Measurements from ENCODE around the gene TPCN1.

The TPCN1 gene

GRCh38 chr12:113289361-113289760, 68.1 kb downstream of the TPCN1 start:
- no peak for DNase-seq

- DNase-seq, result no peak
Measured at GRCh38 chr12:113290506-113290905, 69.2 kb downstream of the TPCN1 start.

GRCh38 chr12:113291586-113291985, 70.3 kb downstream of the TPCN1 start:
- DNase-seq, result no peak

- DNase-seq, result no peak
Measured at GRCh38 chr12:113292091-113292490, 70.8 kb downstream of the TPCN1 start.

GRCh38 chr12:113292547-113292946, 71.3 kb downstream of the TPCN1 start:
- no peak for DNase-seq

- DNase-seq, result no peak
Measured at GRCh38 chr12:113293100-113293499, 71.8 kb downstream of the TPCN1 start.

- no peak for DNase-seq
Measured at GRCh38 chr12:113295886-113296556, 74.8 kb downstream of the TPCN1 start.

GRCh38 chr12:113296557-113297213, 75.4 kb downstream of the TPCN1 start:
- no peak for DNase-seq

- DNase-seq, result no peak
Measured at GRCh38 chr12:113297214-113297587, 75.9 kb downstream of the TPCN1 start.

GRCh38 chr12:113297621-113298471, 76.6 kb downstream of the TPCN1 start:
- no peak for DNase-seq

GRCh38 chr12:113298472-113298817, 77.2 kb downstream of the TPCN1 start:
- DNase-seq, result no peak

GRCh38 chr12:113298861-113299545, 77.7 kb downstream of the TPCN1 start:
- no peak for DNase-seq

- no peak for DNase-seq
Measured at GRCh38 chr12:113299619-113300237, 78.5 kb downstream of the TPCN1 start.

- DNase-seq, result no peak
Measured at GRCh38 chr12:113301811-113302210, 80.5 kb downstream of the TPCN1 start.

GRCh38 chr12:113302466-113302865, 81.2 kb downstream of the TPCN1 start:
- no peak for DNase-seq

- DNase-seq, result no peak
Measured at GRCh38 chr12:113302886-113303640, 81.8 kb downstream of the TPCN1 start.

GRCh38 chr12:113305281-113305856, 84.1 kb downstream of the TPCN1 start:
- DNase-seq, result no peak

GRCh38 chr12:113306382-113306781, 85.1 kb downstream of the TPCN1 start:
- no peak for DNase-seq

- DNase-seq, result no peak
Measured at GRCh38 chr12:113310489-113310888, 89.2 kb downstream of the TPCN1 start.

GRCh38 chr12:113314121-113314529, 92.9 kb downstream of the TPCN1 start:
- DNase-seq, result no peak

- no peak for DNase-seq
Measured at GRCh38 chr12:113315358-113315757, 94.1 kb downstream of the TPCN1 start.

- DNase-seq, result no peak
Measured at GRCh38 chr12:113316155-113316554, 94.9 kb downstream of the TPCN1 start.

Measured in stimulated activated CD8-positive, alpha-beta memory T cell treated with anti-CD3 and anti-CD28 coated beads, Interleukin-4, amount 100 ng/mL, for 48 hours (primary cell).